PFSK-1 (cell line): ENCODE results near the gene NDUFA5.

Source experiments
- POLR2AphosphoS5 ChIP-seq: IDR thresholded peaks from 2 replicates; pipeline ENCODE4 v1.6.1; 2012; ENCODE audit warnings: low read depth, mild to moderate bottlenecking, control low read depth, low read length, moderate library complexity
- TF ChIP-seq, protein P1 (sequence below), 2 experiments: IDR thresholded peaks; 2 replicates each; pipeline versions ENCODE4 v1.6.1 to v1.8.0; 2011 to 2012; ENCODE audit warnings: low read depth in 2 of 2, low read length in 2 of 2, control low read depth in 1 of 2, inconsistent platforms in 1 of 2, mild to moderate bottlenecking in 1 of 2, moderate library complexity in 1 of 2; ENCODE audit not compliant: insufficient read depth in 1 of 2

GRCh38 chr7:123580406-123581161, 23.0 kb upstream of the NDUFA5 start:
- TF ChIP-seq, protein P1, sequence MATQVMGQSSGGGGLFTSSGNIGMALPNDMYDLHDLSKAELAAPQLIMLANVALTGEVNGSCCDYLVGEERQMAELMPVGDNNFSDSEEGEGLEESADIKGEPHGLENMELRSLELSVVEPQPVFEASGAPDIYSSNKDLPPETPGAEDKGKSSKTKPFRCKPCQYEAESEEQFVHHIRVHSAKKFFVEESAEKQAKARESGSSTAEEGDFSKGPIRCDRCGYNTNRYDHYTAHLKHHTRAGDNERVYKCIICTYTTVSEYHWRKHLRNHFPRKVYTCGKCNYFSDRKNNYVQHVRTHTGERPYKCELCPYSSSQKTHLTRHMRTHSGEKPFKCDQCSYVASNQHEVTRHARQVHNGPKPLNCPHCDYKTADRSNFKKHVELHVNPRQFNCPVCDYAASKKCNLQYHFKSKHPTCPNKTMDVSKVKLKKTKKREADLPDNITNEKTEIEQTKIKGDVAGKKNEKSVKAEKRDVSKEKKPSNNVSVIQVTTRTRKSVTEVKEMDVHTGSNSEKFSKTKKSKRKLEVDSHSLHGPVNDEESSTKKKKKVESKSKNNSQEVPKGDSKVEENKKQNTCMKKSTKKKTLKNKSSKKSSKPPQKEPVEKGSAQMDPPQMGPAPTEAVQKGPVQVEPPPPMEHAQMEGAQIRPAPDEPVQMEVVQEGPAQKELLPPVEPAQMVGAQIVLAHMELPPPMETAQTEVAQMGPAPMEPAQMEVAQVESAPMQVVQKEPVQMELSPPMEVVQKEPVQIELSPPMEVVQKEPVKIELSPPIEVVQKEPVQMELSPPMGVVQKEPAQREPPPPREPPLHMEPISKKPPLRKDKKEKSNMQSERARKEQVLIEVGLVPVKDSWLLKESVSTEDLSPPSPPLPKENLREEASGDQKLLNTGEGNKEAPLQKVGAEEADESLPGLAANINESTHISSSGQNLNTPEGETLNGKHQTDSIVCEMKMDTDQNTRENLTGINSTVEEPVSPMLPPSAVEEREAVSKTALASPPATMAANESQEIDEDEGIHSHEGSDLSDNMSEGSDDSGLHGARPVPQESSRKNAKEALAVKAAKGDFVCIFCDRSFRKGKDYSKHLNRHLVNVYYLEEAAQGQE (IDR thresholded peaks at IDR 0.05; ENCODE audit: insufficient read depth in 1 of 2, low read depth in 2 of 2, low read length in 2 of 2): no peak
- TF ChIP-seq POLR2AphosphoS5: no peak
